Measurements from ENCODE around the gene SLC25A48. TPM values are rescaled to one million over a fixed set of nuclear protein-coding genes. Genes with fewer than 3 reads are reported as not detected.

SLC25A48 gene
- total RNA-seq, 1 experiment from 2014 or later: 1.6 TPM

DNA sequence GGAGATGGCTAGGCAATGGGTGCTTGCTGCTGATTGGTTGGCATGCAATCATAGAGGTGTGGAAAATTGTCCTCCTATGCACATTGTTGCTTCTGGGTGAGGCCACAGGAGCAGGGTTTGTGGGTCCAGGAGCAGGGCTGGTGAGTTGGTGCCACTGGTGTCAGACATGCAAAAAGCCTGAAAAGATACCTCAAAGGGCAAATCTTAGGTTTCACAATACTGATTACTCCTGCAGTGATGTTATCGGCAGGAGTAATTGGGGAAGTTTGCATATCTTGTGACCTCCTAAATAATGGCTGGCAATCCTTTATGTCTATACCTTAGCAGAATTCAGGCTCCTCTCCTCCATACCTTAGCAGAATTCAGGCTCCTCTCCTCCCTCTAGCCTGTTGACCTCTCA is 25.2 kb downstream of the SLC25A48 start:
- no peaks in the 10 kb centered on the region for H3K27me3 ChIP-seq (replicated peaks; ENCODE audit: control insufficient read depth, insufficient read depth, low read length)
- no peak overlapping the region for H3K27ac Mint-ChIP-seq (ENCODE audit: unreplicated experiment)
- peaks cover 9% of the 10 kb centered on the region for H3K9me3 Mint-ChIP-seq (ENCODE audit: unreplicated experiment)
- H3K9me3 ChIP-seq: no peaks in the 10 kb centered on the region
- H3K36me3 ChIP-seq (ENCODE audit: control insufficient read depth, insufficient read depth, low read length): no peaks in the 10 kb centered on the region
- CTCF ChIA-PET: no interaction called here
- POLR2A ChIA-PET: no interaction called here
- intact Hi-C loops (cut with micrococcal nuclease; ENCODE audit: unreplicated experiment): no loop called here
- H3K4me1 Mint-ChIP-seq (ENCODE audit: low read depth, unreplicated experiment): no peaks in the 10 kb centered on the region
- TF ChIP-seq, protein P1, sequence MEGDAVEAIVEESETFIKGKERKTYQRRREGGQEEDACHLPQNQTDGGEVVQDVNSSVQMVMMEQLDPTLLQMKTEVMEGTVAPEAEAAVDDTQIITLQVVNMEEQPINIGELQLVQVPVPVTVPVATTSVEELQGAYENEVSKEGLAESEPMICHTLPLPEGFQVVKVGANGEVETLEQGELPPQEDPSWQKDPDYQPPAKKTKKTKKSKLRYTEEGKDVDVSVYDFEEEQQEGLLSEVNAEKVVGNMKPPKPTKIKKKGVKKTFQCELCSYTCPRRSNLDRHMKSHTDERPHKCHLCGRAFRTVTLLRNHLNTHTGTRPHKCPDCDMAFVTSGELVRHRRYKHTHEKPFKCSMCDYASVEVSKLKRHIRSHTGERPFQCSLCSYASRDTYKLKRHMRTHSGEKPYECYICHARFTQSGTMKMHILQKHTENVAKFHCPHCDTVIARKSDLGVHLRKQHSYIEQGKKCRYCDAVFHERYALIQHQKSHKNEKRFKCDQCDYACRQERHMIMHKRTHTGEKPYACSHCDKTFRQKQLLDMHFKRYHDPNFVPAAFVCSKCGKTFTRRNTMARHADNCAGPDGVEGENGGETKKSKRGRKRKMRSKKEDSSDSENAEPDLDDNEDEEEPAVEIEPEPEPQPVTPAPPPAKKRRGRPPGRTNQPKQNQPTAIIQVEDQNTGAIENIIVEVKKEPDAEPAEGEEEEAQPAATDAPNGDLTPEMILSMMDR (IDR thresholded peaks at IDR 0.05; ENCODE audit: insufficient read depth in 1 of 2, low read depth in 1 of 2, low read length in 1 of 2, severe bottlenecking in 1 of 2, unreplicated experiment in 1 of 2): no peak
- H3K36me3 Mint-ChIP-seq (ENCODE audit: insufficient read depth, unreplicated experiment): no peaks in the 10 kb centered on the region
- H3K4me3 ChIP-seq (ENCODE audit: low read depth, low read length): no peak overlapping the region
- BruUV-seq (replicated peaks): no TSS peak
- no peak for DNase-seq
- no peak overlapping the region for H3K4me3 Mint-ChIP-seq (ENCODE audit: unreplicated experiment)
- peaks cover 24% of the 10 kb centered on the region for H3K27me3 Mint-ChIP-seq (ENCODE audit: insufficient read depth, unreplicated experiment)
- no peaks in the 10 kb centered on the region for H3K4me1 ChIP-seq

GRCh38 chr5:135861641-135862040 is 27.2 kb downstream of the SLC25A48 start:
- H3K4me3 Mint-ChIP-seq (ENCODE audit: unreplicated experiment): no peak overlapping the region
- no TSS peak for BruUV-seq (replicated peaks)
- H3K4me1 Mint-ChIP-seq (ENCODE audit: low read depth, unreplicated experiment): no peaks in the 10 kb centered on the region
- intact Hi-C loops (cut with micrococcal nuclease; ENCODE audit: unreplicated experiment): no loop called here
- no peak overlapping the region for H3K4me3 ChIP-seq (ENCODE audit: low read depth, low read length)
- no peak overlapping the region for H3K27ac Mint-ChIP-seq (ENCODE audit: unreplicated experiment)
- ChIA-PET POLR2A (no interaction called here), CTCF (no interaction called here)
- DNase-seq: no peak
- peaks cover 10% of the 10 kb centered on the region for H3K27me3 Mint-ChIP-seq (ENCODE audit: insufficient read depth, unreplicated experiment)
- no peaks in the 10 kb centered on the region for H3K36me3 ChIP-seq (ENCODE audit: control insufficient read depth, insufficient read depth, low read length)
- TF ChIP-seq, protein P1 (IDR thresholded peaks at IDR 0.05; ENCODE audit: insufficient read depth in 1 of 2, low read depth in 1 of 2, low read length in 1 of 2, severe bottlenecking in 1 of 2, unreplicated experiment in 1 of 2): no peak
- peaks cover 9% of the 10 kb centered on the region for H3K9me3 Mint-ChIP-seq (ENCODE audit: unreplicated experiment)
- H3K4me1 ChIP-seq: no peaks in the 10 kb centered on the region
- no peaks in the 10 kb centered on the region for H3K27me3 ChIP-seq (replicated peaks; ENCODE audit: control insufficient read depth, insufficient read depth, low read length)
- H3K9me3 ChIP-seq: no peaks in the 10 kb centered on the region
- H3K36me3 Mint-ChIP-seq (ENCODE audit: insufficient read depth, unreplicated experiment): no peaks in the 10 kb centered on the region

DNA sequence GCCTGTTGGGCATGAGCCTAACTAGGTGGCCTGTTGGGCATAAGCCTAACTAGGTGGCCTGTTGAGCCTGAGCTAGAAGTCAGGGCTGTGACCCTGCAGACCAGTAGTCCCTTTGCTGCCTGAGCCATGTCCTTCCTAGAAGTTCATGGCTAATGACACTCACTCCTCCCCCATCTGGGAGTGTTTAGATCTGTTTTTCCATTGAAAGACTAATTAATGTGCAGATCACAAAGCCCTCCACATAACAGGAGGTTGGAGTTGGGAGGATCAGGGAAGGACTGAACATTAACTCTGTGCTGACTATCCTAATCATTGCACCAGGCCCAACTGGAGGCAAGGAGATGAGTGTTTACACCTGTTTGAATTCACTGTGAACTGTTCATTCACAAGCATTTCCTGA is 27.6 kb downstream of the SLC25A48 start:
- H3K27ac Mint-ChIP-seq (ENCODE audit: unreplicated experiment): no peak overlapping the region
- no peaks in the 10 kb centered on the region for H3K9me3 ChIP-seq
- H3K36me3 Mint-ChIP-seq (ENCODE audit: insufficient read depth, unreplicated experiment): no peaks in the 10 kb centered on the region
- ChIA-PET CTCF (no interaction called here), POLR2A (no interaction called here)
- intact Hi-C loops (cut with micrococcal nuclease; ENCODE audit: unreplicated experiment): no loop called here
- H3K36me3 ChIP-seq (ENCODE audit: control insufficient read depth, insufficient read depth, low read length): no peaks in the 10 kb centered on the region
- H3K4me3 ChIP-seq (ENCODE audit: low read depth, low read length): no peak overlapping the region
- H3K27me3 ChIP-seq (replicated peaks; ENCODE audit: control insufficient read depth, insufficient read depth, low read length): no peaks in the 10 kb centered on the region
- H3K4me1 ChIP-seq: no peaks in the 10 kb centered on the region
- H3K9me3 Mint-ChIP-seq (ENCODE audit: unreplicated experiment): peaks cover 9% of the 10 kb centered on the region
- no peaks in the 10 kb centered on the region for H3K4me1 Mint-ChIP-seq (ENCODE audit: low read depth, unreplicated experiment)
- H3K4me3 Mint-ChIP-seq (ENCODE audit: unreplicated experiment): no peak overlapping the region
- TF ChIP-seq, protein P1 (IDR thresholded peaks at IDR 0.05; ENCODE audit: insufficient read depth in 1 of 2, low read depth in 1 of 2, low read length in 1 of 2, severe bottlenecking in 1 of 2, unreplicated experiment in 1 of 2): no peak
- BruUV-seq (replicated peaks): no TSS peak
- no peak for DNase-seq
- H3K27me3 Mint-ChIP-seq (ENCODE audit: insufficient read depth, unreplicated experiment): peaks cover 10% of the 10 kb centered on the region
